ENCODE data around the gene GTSE1. TPM values are rescaled to one million over a fixed set of nuclear protein-coding genes. Genes with fewer than 3 reads are reported as not detected.

The GTSE1 gene
- total and polyA plus RNA-seq, 2 of the 13 experiments (the other 11 are each of a cell fraction or from before 2014, with no cell fraction given): 10.7 to 13.5 TPM

DNA sequence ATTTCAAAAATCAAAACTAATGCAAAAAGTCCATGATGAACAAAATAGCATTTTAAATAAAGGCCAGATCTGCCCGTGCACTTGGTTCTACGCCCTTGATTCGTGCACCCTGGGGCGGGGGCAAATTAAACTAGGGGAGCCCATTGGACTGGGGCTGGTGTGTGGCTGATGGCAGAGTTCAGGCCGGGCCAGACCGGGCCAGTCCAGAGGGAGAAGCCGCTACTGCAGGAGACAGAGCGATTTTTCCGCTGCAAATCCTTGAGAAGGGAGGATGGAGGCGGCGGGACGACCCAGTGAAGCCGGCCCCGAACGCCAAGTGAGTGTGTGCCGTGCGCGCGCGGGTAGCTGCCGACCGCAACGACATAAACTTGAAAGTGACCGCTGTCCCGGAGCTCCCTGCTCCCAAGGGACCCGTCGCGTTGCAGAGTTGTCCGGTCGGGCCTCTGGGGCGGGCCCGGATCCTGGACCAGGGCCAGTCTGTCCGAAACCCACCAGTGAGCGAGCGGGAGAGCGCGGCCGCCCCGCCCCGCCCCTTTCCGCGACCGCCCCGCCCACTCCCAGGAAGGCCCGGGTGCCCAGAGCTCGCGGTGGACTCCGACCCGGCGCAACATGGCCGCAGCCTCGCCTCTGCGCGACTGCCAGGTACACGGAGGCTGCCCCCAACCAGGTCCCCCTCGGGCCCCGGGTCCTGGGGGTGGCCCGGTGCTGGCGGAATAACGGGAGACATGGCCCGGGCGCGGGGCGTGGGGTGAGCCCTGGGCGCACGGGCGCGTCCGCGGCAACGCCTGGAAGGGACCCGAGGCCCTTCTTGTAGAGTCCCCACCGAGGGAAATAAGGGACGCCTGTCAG lies 29.0 kb upstream of the GTSE1 start, which contains the start of gene TTC38 (continued):
- TF ChIP-seq, protein P1, sequence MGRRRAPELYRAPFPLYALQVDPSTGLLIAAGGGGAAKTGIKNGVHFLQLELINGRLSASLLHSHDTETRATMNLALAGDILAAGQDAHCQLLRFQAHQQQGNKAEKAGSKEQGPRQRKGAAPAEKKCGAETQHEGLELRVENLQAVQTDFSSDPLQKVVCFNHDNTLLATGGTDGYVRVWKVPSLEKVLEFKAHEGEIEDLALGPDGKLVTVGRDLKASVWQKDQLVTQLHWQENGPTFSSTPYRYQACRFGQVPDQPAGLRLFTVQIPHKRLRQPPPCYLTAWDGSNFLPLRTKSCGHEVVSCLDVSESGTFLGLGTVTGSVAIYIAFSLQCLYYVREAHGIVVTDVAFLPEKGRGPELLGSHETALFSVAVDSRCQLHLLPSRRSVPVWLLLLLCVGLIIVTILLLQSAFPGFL (CRISPR knock-in tag; IDR thresholded peaks at IDR 0.05): no peak
- no peak for TF ChIP-seq SIN3B (IDR thresholded peaks at IDR 0.05; ENCODE audit: low read length)
- TF ChIP-seq KDM6A (CRISPR knock-in tag; IDR thresholded peaks at IDR 0.05; ENCODE audit: low read depth): no peak
- peak; percentile 78 for TF ChIP-seq KDM2A (CRISPR knock-in tag; IDR thresholded peaks at IDR 0.05; ENCODE audit: borderline replicate concordance, low read depth)
- TF ChIP-seq, protein P2, sequence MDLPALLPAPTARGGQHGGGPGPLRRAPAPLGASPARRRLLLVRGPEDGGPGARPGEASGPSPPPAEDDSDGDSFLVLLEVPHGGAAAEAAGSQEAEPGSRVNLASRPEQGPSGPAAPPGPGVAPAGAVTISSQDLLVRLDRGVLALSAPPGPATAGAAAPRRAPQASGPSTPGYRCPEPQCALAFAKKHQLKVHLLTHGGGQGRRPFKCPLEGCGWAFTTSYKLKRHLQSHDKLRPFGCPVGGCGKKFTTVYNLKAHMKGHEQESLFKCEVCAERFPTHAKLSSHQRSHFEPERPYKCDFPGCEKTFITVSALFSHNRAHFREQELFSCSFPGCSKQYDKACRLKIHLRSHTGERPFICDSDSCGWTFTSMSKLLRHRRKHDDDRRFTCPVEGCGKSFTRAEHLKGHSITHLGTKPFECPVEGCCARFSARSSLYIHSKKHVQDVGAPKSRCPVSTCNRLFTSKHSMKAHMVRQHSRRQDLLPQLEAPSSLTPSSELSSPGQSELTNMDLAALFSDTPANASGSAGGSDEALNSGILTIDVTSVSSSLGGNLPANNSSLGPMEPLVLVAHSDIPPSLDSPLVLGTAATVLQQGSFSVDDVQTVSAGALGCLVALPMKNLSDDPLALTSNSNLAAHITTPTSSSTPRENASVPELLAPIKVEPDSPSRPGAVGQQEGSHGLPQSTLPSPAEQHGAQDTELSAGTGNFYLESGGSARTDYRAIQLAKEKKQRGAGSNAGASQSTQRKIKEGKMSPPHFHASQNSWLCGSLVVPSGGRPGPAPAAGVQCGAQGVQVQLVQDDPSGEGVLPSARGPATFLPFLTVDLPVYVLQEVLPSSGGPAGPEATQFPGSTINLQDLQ (CRISPR knock-in tag; IDR thresholded peaks at IDR 0.05): no peak; the same call in 1 of the 2 replicates
- peak; percentile 93 for TF ChIP-seq YY1 (IDR thresholded peaks at IDR 0.05; ENCODE audit: insufficient read depth, insufficient replicate concordance, low read depth, low read length)
- TF ChIP-seq, protein P3, sequence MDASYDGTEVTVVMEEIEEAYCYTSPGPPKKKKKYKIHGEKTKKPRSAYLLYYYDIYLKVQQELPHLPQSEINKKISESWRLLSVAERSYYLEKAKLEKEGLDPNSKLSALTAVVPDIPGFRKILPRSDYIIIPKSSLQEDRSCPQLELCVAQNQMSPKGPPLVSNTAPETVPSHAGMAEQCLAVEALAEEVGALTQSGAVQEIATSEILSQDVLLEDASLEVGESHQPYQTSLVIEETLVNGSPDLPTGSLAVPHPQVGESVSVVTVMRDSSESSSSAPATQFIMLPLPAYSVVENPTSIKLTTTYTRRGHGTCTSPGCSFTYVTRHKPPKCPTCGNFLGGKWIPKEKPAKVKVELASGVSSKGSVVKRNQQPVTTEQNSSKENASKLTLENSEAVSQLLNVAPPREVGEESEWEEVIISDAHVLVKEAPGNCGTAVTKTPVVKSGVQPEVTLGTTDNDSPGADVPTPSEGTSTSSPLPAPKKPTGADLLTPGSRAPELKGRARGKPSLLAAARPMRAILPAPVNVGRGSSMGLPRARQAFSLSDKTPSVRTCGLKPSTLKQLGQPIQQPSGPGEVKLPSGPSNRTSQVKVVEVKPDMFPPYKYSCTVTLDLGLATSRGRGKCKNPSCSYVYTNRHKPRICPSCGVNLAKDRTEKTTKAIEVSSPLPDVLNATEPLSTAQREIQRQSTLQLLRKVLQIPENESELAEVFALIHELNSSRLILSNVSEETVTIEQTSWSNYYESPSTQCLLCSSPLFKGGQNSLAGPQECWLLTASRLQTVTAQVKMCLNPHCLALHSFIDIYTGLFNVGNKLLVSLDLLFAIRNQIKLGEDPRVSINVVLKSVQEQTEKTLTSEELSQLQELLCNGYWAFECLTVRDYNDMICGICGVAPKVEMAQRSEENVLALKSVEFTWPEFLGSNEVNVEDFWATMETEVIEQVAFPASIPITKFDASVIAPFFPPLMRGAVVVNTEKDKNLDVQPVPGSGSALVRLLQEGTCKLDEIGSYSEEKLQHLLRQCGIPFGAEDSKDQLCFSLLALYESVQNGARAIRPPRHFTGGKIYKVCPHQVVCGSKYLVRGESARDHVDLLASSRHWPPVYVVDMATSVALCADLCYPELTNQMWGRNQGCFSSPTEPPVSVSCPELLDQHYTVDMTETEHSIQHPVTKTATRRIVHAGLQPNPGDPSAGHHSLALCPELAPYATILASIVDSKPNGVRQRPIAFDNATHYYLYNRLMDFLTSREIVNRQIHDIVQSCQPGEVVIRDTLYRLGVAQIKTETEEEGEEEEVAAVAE (CRISPR knock-in tag; IDR thresholded peaks at IDR 0.05; ENCODE audit: borderline replicate concordance): no peak
- TF ChIP-seq DNMT1 (CRISPR knock-in tag; IDR thresholded peaks at IDR 0.05): 0 out of 2 replicates have a peak, but pooled peaks have one; percentile 33
- no peak for TF ChIP-seq ZNF615 (CRISPR knock-in tag; IDR thresholded peaks at IDR 0.05; ENCODE audit: borderline replicate concordance)
- TF ChIP-seq, protein P4, sequence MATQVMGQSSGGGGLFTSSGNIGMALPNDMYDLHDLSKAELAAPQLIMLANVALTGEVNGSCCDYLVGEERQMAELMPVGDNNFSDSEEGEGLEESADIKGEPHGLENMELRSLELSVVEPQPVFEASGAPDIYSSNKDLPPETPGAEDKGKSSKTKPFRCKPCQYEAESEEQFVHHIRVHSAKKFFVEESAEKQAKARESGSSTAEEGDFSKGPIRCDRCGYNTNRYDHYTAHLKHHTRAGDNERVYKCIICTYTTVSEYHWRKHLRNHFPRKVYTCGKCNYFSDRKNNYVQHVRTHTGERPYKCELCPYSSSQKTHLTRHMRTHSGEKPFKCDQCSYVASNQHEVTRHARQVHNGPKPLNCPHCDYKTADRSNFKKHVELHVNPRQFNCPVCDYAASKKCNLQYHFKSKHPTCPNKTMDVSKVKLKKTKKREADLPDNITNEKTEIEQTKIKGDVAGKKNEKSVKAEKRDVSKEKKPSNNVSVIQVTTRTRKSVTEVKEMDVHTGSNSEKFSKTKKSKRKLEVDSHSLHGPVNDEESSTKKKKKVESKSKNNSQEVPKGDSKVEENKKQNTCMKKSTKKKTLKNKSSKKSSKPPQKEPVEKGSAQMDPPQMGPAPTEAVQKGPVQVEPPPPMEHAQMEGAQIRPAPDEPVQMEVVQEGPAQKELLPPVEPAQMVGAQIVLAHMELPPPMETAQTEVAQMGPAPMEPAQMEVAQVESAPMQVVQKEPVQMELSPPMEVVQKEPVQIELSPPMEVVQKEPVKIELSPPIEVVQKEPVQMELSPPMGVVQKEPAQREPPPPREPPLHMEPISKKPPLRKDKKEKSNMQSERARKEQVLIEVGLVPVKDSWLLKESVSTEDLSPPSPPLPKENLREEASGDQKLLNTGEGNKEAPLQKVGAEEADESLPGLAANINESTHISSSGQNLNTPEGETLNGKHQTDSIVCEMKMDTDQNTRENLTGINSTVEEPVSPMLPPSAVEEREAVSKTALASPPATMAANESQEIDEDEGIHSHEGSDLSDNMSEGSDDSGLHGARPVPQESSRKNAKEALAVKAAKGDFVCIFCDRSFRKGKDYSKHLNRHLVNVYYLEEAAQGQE (IDR thresholded peaks at IDR 0.05; ENCODE audit: borderline replicate concordance in 1 of 2, low read depth in 1 of 2, low read length in 2 of 2): no peak; a peak in 1 of 4 replicates
- TF ChIP-seq ZNF33A (CRISPR knock-in tag; IDR thresholded peaks at IDR 0.05; ENCODE audit: borderline replicate concordance): no peak
- TF ChIP-seq, protein P5, sequence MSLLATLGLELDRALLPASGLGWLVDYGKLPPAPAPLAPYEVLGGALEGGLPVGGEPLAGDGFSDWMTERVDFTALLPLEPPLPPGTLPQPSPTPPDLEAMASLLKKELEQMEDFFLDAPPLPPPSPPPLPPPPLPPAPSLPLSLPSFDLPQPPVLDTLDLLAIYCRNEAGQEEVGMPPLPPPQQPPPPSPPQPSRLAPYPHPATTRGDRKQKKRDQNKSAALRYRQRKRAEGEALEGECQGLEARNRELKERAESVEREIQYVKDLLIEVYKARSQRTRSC (CRISPR knock-in tag; IDR thresholded peaks at IDR 0.05; ENCODE audit: low read depth): no peak
- TF ChIP-seq SRF (IDR thresholded peaks at IDR 0.05; ENCODE audit: low read depth, low read length): no peak

Measured in HepG2 (cell line).